Stimulated activated CD4-positive, alpha-beta T cell treated with anti-CD3 and anti-CD28 coated beads, TNF-alpha, amount 100 ng/mL, for 1 hour (primary cell): Measurements from ENCODE around the gene MARF1.
"Not testable (repeated sequence)": the region's sequence is repeated elsewhere in the genome, so short reads cannot be mapped to it uniquely, and the experiment has no call there.

Experiments
- DNase-seq, 3 donors: peaks; one replicate each; pipeline ENCODE4 v3.0.0-alpha.2; 2020; ENCODE audit warnings: low read depth in 3 of 3, low spot score in 1 of 3

Gene MARF1, protein sequence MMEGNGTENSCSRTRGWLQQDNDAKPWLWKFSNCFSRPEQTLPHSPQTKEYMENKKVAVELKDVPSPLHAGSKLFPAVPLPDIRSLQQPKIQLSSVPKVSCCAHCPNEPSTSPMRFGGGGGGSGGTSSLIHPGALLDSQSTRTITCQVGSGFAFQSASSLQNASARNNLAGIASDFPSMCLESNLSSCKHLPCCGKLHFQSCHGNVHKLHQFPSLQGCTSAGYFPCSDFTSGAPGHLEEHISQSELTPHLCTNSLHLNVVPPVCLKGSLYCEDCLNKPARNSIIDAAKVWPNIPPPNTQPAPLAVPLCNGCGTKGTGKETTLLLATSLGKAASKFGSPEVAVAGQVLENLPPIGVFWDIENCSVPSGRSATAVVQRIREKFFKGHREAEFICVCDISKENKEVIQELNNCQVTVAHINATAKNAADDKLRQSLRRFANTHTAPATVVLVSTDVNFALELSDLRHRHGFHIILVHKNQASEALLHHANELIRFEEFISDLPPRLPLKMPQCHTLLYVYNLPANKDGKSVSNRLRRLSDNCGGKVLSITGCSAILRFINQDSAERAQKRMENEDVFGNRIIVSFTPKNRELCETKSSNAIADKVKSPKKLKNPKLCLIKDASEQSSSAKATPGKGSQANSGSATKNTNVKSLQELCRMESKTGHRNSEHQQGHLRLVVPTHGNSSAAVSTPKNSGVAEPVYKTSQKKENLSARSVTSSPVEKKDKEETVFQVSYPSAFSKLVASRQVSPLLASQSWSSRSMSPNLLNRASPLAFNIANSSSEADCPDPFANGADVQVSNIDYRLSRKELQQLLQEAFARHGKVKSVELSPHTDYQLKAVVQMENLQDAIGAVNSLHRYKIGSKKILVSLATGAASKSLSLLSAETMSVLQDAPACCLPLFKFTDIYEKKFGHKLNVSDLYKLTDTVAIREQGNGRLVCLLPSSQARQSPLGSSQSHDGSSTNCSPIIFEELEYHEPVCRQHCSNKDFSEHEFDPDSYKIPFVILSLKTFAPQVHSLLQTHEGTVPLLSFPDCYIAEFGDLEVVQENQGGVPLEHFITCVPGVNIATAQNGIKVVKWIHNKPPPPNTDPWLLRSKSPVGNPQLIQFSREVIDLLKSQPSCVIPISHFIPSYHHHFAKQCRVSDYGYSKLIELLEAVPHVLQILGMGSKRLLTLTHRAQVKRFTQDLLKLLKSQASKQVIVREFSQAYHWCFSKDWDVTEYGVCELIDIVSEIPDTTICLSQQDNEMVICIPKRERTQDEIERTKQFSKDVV (N-terminal part only)

DNA sequence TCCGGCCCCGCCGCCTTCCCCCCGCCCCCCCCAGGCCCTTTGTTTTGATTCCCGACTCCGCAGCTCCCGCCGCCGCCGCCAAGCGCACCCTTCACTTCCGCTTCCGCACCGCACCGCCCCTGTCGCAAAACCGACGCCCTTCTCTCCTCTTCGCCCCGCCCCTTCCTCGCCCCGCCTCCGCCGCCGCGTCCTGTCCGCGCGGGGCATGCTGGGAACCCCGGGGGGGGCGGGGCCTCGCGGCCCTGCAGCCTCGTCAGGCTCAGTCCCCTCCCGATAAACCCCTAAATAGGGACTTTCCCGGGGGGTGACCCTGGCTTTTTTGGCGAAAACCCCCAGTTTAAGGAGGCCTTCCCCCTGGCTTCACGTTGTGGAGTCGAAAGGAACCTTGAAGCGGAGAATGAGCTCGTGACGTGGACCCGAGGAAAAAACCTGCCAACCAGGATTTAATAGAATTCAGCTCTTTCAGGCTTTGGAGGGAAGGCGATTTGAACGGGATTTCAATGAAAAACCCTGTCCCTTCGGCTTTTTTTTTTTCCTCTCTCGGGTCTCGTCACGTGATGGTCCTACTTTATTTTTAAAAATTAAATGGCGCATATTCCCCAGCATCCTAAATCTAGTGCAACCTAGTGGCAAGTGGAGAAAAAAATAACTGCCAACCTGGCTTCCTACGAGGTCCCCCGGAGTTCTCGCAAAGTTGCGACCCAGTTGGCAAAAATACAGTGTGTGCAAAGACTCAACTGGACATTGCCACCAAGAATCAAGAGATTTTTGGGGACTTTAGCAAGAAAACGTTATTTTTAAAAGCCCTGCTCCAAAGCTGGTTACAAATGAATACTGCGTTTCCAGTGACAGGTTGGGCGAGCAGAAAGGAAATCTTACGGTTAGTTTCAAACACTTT, at the start of gene MARF1:
MARF1 (minus strand) TSS at position 107 of the 898 bp plus-strand sequence. CDS start 3,921 bp downstream, outside the sequence.
- peak; percentile 99 to 100 (median 99) for DNase-seq

- not testable (repeated sequence) for DNase-seq
Measured at GRCh38 chr16:15692508-15692907, 49.6 kb upstream of the MARF1 start.

DNA sequence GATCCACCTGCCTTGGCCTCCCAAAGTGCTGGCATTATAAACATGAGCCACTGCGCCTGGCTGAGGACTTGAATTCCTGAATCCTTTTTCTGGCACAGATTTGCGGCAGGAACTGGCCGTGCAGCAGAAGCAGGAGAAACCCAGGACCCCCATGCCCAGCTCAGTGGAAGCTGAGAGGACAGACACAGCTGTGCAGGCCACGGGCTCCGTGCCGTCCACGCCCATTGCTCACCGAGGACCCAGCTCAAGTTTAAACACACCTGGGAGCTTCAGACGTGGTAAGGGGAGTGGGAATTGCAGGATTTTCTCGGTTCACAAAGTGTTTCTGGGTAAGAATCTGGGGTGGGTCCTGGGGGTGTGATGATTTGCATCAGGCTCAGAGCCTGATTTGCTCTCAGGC, 48.1 kb upstream of the MARF1 start:
- DNase-seq, result no peak

DNA sequence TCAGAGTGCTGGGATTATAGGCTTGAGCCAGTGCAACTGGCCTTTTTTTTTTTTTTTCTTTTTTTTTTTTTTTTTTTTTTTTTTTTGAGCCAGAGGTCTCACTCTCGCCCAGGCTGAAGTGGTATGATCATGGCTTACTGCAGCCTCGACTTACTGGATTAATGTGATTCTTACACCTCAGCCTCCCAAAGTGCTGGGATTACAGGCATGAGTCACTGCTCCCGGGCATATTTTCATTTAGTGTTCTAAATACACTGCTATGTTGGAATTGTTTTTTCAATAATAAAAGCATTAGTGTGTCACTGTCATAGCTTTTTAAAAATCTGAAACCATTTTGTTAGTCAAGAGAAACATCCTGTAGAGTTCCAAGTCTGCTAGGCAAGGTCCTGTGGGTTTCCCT, 47.3 kb upstream of the MARF1 start:
- DNase-seq, result no peak

GRCh38 chr16:15689290-15689689, 46.3 kb upstream of the MARF1 start:
- no peak for DNase-seq

- DNase-seq, result no peak
Measured at GRCh38 chr16:15686287-15686686, 43.3 kb upstream of the MARF1 start.

- DNase-seq, result peak in 1 of 3 donors; percentile 16
Measured at GRCh38 chr16:15682105-15682570, 39.2 kb upstream of the MARF1 start.

- no peak for DNase-seq
Measured at GRCh38 chr16:15677447-15677846, 34.5 kb upstream of the MARF1 start.

- no peak for DNase-seq
Measured at GRCh38 chr16:15676506-15676905, 33.6 kb upstream of the MARF1 start.

GRCh38 chr16:15674571-15674970, 31.6 kb upstream of the MARF1 start:
- no peak for DNase-seq

DNA sequence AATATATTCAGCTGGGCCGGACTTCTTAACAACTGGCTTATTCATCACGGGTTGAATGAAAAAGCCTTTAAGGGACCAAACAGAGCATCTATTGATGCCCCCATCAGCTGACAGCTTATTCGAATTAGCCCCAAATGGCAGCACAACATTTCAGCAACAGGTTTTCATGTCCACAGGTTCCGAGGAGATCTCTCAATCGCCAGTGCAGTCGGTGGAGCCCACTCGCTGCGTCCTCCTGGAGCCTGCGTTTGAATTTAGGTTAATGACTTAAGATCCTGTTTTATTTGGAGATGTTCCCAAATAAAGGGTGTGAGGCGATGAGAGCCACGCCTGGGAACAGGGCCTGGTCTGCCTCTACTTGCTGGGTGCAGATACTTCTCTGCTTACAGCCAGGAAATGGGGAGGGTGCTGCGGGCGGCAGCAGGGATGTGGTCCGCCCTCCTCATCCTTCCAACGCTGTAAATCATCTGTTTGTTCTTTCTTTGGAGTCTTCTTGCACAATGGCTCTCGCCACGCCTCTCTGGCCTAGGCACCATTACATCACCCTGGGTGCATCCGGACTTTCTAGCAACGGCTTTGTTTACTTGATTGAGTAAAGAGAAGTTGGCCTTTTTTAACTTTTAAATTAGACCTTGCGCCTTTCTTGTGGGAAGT, 29.7 kb upstream of the MARF1 start:
- DNase-seq, result peak; percentile 10 to 32 (median 23)

- DNase-seq, result not testable (repeated sequence)
Measured at GRCh38 chr16:15672127-15672513, 29.2 kb upstream of the MARF1 start.

GRCh38 chr16:15671530-15672117, 28.7 kb upstream of the MARF1 start:
- no peak for DNase-seq

- DNase-seq, result no peak
Measured at GRCh38 chr16:15667091-15667742, 24.3 kb upstream of the MARF1 start.

DNA sequence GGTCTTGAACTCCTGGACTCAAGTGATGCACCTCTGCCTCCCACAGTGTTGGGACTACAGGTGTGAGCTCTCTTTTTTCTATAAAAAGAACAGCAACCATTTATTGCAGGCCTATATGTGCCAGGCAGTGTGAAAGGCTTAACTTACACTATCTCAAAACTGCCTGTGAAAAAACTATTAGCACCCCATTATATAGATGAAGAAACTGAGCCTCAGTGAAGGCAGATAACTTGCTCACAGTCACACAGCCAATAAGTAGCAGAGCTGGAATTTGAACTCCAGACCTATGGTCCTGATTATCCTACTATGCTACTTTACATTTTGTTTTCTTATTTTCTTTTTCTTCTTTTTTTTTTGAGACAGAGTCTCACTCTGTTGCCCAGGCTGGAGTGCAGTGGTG, 22.2 kb upstream of the MARF1 start:
- DNase-seq, result no peak

DNA sequence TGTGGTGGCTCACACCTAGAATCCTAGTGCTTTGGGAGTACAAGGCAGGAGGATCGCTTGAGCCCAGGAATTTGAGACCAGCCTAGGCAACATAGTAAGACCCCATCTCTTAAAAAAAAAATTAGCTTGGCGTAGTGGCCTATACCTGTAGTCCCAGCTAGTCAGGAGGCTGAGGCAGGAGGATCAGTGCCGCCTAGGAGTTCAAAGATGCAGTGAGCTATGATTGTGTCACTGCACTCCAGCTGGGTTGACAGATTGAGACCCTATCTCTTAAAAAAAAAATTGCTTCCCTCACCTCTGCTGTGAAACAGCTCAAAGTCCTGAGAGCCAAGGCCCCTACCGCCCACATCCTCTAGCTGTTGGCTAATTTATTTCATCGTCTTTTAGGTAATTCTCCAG, 17.2 kb upstream of the MARF1 start:
- DNase-seq, result no peak

GRCh38 chr16:15658556-15658955, 15.6 kb upstream of the MARF1 start:
- DNase-seq, result no peak

DNA sequence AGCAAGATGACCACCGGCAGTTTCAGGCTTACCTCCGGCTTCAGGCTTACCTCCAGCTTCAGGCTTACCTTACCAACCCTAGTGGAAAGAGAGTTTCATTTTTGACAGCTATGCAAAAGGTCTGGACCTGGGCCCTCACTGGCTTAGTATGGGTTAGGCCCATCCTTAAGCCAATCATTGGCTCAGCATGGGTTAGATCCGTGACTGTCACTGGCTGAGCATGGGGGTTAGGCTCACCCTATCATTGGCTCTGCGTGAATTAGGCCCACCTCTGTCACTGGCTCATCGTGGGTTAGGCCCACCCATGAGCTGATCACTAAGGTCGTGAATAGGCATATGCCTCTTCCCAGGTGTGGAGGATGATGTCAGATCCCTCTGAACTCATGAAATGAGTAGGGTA, 15.2 kb upstream of the MARF1 start:
- no peak for DNase-seq

- DNase-seq, result not testable (repeated sequence)
Measured at GRCh38 chr16:15655561-15655960, 12.6 kb upstream of the MARF1 start.
